ENCODE results near the gene MARK3.
A peak's percentile ranks its signal among the peaks of the same experiment; 100 is the strongest.
"Not testable (repeated sequence)": the region's sequence is repeated elsewhere in the genome, so short reads cannot be mapped to it uniquely, and the experiment has no call there.

Gene MARK3

GRCh38 chr14:103492156-103492925 is 107.1 kb downstream of the MARK3 start:
- no peak for DNase-seq

DNA sequence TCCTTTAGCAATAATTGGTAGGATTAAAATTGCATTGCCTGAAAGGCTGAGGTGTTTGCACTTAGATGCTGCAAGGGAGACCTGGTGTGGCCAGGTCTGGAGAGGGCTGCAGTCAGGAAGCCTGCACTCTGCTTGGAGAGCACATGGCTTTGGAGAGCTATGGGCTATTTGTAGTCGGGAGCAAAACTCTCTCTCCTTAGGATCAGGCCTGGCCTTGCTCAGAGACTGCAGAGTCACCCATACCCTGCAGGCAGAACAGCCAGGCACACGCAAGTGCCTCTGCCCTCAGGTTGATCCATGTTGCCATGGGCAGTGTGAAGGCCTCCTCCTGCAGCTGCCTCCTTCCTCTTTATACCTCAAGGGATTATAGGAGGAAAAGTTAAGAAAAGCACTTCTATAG is 110.6 kb downstream of the MARK3 start:
- DNase-seq = no peak

GRCh38 chr14:103496776-103497175 is 111.6 kb downstream of the MARK3 start:
- no peak for DNase-seq

- no peak for DNase-seq
Observed at GRCh38 chr14:103499709-103500108, 114.5 kb downstream of the MARK3 start.

DNA sequence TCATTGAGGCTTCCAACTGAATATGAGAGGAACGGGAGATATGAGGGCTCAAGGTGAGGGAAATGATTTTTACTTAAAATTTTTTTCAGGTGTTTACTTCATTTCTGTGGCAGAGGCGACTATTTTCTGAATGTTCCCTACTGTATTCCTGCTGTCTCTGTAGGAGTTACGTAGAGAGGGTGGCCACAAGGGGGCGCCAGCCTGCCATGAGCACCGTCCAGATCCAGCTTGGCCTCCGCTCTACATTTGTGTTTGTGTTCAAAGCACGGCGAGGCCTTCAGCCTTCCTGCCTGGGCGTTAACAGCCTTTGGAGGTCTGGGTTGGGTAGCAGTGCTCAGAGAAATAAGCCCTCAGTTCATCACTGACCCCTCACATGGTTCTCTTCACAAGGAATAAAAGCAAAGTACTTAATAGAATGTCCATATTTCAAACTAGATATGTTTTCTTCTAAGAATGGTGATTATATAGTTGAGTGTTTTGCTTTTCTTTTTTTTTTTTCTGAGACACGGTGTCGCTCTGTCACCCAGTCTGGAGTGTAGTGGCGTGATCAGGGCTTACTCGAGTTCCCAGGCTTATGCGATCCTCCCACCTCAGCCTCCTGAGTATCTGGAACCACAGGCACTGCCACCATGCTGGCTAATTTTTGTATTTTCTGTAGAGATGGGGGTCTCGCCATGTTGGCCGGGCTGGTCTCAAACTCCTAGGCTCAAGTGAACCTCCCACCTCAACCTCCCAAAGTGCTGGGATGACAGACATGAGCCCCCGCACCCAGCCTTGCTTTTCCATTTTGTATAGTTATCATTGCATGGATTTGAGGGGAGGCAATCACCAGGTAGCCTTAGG is 115.2 kb downstream of the MARK3 start:
- DNase-seq = peak; percentile 99

DNA sequence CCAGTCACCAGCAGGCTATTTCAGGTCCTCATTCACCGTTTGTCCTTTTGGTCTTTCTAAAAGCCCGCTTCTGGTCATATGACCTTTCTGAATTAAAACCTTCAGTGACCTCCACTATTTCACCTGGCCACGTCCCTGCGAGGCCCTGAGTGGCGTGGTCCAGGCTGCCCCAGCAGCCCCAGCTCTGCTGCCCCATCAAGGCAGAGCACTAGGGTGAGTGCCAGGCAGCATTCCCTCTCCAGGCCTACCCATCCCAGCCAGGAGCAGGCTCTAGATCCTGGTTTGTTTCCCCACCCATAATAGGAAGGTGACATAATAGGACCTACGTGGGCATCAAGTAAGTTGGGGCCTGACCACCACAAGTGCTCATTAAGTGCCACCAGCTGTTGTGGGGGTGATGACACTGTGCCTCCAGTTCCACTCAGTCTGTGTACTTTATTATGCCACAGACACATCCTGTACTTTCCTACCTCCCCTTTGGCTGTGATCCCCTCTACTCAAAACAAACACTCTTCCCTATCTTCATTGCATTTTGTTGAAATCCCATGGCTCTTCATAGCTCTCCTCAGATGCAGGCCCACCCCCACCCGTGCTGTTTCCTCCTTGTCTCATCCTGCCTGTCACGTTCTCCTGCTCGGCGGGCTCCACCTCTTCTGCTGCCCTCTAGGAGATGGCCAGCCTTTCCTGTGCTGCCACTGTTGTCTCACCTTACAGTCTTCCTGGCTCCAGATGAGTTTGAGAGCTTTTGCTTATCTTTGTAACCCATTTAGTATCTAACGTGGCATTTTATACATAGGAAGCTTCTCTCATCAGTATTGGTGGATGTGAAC is 116.0 kb downstream of the MARK3 start:
- no peak for DNase-seq

GRCh38 chr14:103501921-103502669 is 116.9 kb downstream of the MARK3 start:
- DNase-seq = no peak

DNA sequence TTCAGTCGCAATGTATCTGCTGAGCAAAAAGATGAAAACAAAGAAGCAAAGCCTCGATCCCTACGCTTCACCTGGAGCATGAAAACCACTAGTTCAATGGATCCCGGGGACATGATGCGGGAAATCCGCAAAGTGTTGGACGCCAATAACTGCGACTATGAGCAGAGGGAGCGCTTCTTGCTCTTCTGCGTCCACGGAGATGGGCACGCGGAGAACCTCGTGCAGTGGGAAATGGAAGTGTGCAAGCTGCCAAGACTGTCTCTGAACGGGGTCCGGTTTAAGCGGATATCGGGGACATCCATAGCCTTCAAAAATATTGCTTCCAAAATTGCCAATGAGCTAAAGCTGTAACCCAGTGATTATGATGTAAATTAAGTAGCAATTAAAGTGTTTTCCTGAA is 117.7 kb downstream of the MARK3 start:
- no peak for DNase-seq

GRCh38 chr14:103503296-103503695 is 118.1 kb downstream of the MARK3 start:
- DNase-seq = no peak

- DNase-seq = no peak
Observed at GRCh38 chr14:103504991-103505565, 119.9 kb downstream of the MARK3 start.

- no peak for DNase-seq
Observed at GRCh38 chr14:103507751-103508150, 122.5 kb downstream of the MARK3 start.

DNA sequence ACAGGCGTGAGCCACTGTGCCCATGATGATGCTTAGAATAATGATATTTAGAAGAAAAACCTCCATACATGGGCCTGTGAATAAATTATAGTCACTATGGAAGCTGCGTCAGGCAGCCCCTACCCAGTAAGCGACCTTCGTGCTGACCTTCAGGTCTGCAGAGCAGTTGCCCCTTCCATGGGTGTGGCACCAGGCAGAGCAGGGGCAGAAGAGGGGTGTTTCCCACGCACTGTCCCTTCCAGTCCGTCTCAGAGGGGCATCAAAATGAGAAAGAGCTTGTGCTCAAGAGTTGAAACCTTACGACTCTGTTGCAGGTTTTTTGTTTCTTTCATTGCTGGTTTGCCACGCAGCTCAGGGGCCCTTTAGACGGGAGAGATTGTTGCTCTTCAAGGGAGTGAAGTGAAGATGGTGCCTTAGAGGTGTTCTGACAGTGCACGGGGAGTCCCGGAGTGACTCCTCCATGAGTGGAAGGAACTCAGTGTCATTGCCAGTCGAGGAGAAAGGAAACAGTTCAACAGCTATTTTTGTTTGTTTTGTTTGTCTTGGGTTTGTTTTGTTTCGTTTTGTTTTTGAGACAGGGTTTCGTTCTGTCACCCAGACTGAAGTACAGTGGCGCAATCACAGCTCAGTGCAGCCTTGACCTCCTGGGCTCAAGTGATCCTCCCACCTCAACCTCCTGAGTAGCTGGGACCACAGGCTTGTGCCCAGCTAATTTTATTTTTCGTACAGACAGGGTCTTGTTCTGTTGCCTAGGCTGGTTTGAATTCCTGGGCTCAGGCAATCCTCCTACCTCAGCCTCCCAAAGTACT is 123.5 kb downstream of the MARK3 start:
- DNase-seq = no peak

DNA sequence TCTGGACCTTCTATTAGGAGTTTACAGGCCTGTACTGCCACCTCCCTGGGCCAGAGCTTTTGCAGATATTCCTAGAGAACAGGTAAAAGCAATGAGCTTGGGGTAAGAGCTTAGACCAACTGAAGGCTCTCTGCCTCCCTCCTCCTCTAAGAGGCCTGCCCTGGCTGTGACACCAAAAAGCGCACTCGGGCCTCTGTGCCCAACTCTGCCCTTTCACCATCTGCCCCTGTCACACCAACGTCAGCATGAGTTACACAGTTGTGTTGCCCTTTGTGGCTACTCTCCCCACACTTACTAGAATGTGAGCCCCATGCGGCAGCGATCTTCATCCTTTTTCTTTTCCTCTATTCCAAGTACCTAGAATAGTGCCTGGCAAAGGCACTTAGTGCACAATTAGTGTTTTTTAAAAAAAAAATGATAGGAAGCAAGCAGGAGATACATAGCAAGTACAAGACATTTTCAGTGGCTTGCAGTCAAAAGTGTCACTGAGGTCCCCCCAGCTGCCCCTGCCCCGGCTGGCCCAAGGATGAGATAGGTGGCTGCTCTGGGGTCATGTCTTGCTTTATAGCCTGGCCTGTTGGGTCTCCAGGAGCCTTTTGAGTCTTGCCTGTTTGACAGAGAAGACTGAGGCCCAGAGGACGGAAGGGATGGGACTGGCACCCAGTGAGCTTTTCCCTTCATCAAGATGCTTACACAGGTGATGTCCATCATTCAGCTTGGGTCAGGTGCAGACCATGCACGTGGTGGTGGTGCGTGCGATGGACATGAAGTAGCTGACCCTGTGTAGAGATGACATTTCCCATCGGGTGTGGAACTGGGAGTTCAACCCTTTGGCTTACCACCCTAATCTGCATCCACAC is 124.9 kb downstream of the MARK3 start:
- DNase-seq = no peak

- peak; percentile 42 for DNase-seq
Observed at GRCh38 chr14:103510724-103511693, 125.8 kb downstream of the MARK3 start.

DNA sequence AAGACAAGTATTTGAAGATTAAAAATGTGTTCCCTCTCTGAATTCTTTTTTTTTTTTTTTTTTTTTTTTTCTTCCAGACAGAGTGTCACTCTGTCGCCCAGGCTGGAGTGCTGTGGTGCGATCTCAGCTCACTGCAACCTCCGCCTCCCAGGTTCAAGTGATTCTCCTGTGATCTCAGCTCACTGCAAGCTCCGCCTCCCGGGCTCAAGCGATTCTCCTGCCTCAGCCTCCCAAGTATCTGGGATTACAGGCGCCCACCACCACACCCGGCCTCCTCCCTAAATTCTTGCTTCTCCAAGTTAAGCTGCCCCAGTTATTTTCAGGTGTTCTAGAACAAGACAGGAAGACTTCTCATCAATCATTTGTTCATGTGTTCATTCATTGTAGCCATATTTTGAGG is 127.0 kb downstream of the MARK3 start:
- not testable (repeated sequence) for DNase-seq

DNA sequence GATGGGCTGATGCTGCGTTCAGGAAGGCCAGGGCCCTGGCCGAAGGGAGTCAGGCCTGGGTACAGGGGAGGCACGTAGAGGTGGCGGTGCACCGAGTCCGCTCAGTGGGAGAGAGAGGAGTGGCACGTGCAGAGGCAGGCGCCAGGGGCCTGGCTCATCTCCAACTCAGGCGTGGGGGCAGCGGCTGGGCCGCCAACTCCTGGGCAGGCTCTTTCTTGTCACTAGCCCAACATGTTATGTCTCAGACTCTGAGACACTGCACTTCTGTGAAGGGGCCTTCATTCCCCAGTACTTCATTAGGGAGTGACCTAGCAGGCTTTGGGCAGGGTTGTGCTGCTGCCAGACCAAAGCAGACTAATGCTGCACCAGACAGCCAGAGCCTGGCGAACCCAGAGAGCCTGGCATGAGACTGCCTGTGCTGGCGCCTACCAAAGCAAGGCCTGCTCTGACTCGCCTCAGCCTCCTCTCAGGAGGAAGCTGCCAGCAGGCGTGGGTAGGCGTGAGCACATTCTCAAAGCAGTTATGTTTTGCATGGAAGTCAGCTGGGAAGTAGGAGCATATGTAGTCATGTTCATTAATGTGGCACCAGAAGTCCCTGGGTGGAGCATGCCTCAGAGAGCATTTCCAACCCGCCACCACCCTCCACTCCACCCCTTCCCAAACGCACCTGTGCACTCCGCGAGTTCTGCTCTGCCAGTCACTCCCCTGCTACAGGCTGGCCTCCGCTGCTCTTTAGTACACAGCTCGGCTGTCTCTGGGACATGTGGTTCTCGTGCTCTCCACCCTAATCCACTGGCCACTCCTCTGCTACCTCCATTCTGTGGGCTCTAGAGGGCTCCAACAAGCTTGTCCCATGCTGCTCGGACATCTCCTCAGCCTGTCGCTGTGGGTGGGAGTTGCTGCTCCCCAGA is 127.7 kb downstream of the MARK3 start:
- DNase-seq = peak; percentile 100

DNA sequence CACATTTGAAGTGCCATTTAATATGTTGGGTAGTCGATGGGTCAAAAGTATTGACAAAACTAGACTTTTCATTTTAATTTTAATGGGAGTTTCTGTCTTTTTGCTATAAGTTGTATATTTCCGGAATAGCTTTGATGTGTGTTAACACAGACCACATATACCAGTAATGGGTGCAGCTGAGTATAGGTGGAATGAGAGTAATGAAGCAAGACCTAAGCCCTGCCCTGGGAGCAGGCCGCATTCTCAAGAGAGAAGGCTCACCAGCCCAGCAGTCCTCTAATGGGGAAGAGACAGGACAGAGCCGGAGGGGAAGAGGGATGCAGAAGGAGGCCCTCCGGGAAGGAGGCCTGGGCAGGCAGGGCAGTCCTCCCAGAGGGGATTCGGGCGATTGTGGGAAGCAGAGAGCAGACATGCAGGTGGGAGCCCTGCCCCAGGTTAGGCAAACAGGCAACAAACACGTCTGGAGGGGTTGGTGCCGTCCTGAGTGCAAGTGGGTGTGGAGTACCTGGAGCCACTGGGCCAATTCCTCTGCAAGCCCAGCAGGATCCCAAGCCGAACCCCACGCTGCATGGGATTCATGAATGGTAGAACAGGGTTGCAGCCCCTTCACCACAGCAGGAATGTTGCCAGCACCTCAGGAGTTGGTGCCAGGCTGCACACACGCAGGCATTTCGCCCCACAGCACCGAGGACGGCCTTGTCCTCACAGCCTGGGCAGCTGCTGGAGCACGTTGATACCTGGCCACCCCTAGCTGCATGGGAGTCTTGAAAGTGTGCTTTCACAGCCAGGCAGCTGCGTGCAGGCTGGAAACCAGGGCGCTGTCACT is 129.6 kb downstream of the MARK3 start:
- no peak for DNase-seq
